Activated CD4-positive, alpha-beta T cell treated with anti-CD3 and anti-CD28 coated beads for 48 hours (primary cell): ENCODE data around the gene CCL18.
"Not testable (repeated sequence)": the region's sequence is repeated elsewhere in the genome, so short reads cannot be mapped to it uniquely, and the experiment has no call there.

Experiments
- DNase-seq: peaks from one replicate; pipeline ENCODE4 v3.0.0-alpha.2; 2020

The CCL18 gene

DNA sequence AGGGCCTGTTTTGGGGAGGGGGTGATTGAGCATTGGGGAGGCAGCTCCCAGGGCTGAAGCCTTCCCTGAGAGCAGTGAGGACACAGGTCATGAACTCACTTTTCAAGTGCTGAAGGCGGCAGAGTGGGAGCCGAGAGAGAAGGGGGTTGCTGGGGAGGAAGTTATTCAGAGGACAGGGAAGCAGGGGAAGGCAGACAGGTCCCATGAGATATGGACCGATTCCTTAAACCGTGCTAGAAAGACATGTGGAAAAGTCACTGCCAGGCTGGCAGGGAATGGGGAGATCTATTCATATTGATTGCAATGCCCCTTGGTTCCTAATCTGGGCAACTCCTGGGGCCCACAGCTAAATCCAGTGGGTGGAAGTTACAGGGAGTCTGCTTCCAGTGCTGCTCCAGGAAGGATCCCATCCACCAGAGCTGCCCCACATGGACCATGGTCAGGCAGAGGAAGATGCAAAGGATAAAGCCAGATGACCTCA, 40.7 kb downstream of the CCL18 start:
- DNase-seq = no peak

DNA sequence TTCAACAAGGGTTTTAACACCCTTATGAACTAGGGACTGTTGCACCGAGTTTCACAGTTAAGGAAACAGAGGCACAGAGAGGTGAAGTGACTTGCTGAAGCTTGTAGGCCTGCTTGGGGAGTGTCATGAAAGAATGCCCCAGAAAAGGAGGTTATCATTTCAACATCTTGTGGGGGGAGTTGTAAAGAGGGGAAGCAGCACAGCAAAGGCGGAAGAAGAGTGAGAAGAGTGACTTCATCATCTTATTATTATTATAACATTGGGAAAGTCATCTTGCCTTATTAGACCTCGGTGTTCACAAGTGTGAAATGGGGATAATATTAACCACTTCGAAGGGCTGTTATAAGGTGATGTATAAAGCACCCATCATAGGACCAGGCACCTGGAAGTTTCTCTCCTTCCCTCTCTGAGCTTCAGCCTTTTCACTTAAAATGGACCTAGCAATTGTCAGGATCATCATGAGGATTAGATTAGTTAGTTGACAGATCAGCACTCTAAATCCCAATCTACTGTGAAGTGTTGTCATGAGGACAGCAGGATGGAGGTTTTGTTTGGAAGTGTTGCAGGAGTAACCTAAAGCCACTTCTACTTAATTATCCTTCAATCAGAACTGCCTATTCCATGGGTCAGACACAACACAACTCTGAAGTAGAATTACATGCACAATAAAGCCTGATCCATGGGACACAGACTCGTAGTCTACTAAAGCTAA, 41.9 kb downstream of the CCL18 start:
- no peak for DNase-seq

DNA sequence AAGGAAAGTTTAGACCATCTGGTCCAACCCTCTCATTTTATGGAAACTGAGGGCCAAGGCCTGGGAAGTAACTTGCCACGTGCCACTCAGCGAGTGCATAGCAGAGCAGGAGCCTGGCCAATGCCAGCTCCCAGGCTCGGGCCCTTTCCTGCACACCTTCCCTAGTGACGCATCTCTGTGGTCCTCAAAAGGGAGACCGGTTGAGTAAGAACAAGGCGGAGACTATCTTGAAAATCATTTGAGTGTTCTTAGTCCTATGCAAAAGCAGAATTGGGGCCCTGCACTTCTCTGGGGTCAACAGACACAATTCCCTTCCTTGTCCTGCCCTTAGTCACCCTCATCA, 42.4 kb downstream of the CCL18 start:
- no peak for DNase-seq

DNA sequence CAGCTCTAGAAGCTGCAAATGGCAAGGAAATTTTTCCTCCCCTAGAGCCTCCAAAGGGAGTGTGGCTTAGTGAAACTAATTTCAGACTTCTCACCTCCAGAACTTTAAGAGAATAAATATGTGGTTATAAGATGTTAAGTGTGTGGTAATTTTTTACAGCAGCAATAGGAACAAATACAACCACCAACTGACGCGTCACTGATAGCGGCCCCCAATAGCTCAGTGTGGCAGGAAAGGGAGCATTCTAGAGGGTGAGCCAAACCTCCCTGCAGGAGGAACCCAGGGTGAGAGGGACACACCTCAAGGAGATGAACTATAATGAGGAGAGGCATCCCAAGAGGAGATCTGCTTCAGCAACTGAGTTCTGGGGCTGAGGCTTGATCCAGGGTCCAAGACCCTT, 43.6 kb downstream of the CCL18 start:
- DNase-seq = no peak

DNA sequence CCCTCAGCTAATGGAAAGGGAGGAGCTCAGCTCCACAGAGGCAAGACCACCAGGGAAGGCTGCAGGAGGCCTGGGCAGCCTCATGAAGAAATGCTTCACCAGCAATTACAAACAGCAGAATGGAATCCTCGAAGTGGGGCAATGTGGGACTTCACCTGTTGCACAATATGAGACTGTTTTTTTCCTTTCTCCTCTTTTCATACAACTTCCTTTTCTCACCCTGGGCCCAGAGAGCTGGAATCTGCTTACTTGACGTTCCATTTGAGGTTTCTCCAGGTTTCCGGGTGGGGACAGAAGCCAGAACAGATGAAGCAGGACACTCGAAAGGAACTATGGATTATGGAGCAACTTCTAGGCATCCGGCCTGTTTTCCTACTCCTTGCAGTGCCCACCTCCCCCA, 44.2 kb downstream of the CCL18 start:
- DNase-seq = not testable (repeated sequence)

DNA sequence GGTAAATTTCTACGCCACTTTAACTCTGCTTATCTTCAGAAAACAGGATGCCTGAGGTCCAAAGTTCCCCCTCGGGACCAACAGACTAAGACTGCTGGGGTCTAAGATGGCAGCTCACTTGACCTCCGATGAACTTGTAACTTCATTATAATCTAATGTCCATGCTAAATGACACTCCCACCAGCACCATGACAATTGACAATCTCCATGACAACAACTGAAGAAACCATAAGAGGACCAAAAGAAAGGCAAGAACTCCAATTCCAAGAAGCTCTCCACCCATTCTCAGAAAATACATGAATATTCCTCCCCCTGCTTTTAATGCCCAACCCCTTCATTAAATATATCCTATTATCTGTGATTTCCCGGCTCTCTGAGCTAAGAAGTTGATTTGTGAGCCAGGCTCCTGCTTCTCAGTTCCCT, 47.0 kb downstream of the CCL18 start:
- DNase-seq = no peak

DNA sequence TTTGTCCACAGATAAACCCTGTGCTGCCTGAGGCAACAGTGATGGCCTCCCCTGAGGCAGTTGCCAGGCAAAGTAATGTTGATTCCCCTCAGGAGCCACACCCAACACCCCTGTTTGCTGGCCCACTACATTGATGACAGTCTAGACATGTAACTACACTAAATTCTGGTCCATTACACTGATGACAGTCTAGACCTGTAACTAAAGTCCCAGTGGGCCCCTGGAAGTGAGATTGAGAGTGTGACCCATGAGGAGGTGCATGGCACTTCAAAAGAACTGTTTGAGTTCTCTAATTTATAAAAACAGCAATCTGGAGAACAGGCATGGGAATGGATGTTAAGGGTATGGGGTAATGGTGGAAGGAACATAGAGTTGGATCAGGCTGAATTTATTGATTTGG, 48.5 kb downstream of the CCL18 start:
- DNase-seq = no peak

DNA sequence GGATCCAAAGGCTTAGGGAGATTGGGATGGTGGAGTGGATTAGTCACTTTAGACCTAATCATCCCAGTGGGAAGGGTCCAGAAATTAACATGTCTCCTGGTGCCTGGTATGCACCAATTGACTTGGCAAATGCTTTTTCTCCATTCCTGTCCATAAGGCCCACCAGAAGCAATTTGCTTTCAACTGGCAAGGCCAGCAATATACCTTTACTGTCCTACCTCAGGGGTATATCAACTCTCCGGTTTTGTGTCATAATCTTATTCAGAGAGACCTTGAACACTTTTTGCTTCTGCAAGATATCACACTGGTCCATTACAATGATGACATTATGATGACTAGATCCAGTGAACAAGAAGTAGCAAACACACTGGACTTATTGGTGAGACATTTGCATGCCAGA, 49.1 kb downstream of the CCL18 start:
- DNase-seq = not testable (repeated sequence)

DNA sequence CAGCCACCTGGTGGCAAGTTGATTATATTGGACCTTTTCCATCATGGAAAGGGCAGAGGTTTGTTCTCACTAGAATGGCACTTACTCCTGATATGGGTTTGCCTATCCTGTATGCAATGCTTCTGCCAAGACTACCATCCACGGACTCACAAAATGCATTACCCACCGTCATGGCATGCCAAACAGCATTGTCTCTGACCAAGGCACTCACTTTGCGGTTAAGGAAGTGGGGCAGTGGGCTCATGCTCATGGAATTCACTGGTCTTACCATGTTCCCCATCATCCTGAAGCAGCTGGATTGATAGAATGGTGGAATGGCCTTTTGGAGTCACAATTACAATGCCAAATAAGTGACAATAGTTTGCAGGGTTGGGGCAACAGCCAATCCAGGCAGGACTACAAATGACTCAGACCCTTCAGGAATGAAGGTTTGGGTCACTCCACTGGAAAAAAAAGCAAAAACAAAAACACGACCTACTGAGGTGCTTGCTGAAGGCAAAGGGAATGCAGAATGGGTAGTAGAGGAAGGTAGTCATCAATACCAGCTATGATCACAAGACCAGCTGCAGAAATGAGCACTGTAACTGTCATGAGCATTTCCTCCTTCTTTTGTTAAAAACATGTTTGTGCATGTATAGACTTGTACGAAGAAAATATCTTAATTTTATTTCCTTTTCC, 51.0 kb downstream of the CCL18 start:
- not testable (repeated sequence) for DNase-seq

DNA sequence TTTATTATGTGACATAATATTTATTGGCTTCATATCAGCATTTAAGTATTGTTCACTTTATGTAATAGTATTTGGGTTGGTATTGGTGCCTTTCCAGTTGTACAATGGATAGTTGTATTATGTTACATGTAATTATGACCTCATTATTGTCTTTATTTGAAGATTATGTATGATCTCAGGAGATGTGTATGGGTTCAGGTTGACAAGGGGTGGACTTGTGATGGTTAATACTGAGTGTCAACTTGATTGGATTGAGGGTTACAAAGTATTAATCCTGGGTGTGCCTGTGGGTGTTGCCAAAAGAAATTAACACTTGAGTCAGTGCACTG, 51.5 kb downstream of the CCL18 start:
- not testable (repeated sequence) for DNase-seq

DNA sequence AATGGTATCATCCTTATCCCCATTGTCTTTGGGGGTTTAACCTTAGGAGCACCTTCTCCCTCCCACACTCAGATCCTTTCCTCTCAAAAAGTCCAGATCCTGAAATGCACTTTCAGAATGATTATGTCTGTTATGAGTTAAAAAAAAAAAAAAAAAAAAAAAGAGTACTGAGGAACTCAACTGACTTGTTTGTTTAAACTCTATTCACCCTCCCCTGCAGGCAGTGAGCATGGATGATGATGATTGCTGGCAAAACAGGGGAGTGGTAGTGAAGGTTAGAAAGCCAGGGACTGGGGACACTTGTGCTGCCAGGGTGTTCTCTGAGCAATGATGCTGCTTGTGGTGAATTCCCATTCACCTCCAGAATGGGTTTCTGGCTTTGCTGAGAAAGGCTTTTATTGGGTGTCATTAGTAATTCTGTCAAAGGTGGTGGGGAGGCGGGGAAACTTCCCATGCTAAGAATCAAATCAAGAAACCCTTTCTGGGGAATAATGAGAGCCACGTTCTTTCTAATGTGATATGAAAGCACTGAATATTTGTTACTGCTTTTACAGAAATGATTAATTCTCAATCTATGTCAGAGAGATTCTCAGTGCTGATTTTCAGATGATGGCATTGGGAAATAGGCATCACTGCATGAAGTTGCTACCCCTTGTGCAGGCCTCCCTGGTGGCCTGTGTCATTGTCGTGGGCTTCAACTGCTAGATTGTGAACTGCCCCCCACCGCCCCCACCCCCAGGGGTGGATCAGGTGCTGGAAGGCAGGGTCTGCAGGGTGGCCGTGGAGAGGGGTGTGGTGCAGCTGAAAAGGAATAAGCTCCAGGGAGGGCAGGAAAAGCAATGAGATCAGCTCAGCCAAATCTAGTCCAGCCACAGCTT, 53.7 kb downstream of the CCL18 start:
- DNase-seq = peak; percentile 58

DNA sequence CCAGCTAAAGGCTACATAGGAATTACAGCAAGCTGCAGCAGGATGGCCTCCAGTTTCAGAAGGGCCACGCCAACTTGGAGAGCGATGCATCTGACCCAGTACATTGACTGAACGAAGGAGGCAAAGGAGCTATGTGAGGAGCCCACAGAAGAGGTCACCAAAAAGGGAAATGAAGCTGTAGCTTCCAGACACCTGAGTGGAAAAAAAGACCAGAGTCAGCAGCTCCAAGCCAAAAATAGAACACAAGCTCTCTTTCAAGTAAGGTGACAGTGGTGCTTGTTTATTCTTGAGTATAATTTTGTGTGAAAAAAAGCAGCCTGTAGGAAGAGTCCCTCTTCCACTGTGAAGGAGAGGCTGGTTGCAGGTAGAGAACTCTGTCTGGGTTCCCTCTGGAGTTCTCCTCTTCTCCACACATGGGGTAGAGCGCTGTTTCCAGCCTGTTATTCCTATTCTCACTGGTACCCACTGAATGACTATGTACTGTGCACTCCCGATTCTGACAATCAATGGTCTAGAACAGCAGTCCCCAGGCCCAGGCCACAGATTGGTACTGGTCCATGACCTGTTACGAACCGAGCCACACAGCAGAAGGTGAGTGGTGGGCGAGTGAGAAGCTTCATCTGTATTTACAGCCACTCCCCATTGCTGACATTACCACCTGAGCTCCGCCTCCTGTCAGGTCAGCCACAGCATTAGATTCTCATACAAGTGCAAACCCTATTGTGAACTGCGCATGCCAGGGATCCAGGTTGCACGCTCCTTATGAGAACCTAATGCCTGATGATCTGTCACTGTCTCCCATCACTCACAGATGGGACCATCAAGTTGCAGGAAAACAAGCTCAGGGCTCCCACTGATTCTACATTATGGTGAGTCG, 54.6 kb downstream of the CCL18 start:
- DNase-seq = no peak

DNA sequence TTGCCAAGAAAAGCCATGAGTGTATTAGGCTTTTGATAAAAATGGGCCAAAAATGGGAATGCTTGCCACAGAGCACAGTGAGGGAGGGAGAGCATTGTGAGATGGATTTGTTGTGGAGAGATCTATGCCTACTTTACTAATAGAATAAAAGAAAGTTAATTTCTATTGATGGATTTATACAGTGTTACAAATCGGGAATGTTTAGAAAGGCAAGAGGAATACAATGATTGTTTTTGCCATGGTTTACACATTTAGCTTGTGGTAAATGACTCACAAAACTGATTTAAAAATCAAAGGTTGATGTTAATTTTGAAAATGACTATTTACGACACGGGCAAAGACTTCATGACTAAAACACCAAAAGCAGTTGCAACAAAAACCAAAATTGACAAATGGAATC, 56.1 kb downstream of the CCL18 start:
- DNase-seq = no peak

DNA sequence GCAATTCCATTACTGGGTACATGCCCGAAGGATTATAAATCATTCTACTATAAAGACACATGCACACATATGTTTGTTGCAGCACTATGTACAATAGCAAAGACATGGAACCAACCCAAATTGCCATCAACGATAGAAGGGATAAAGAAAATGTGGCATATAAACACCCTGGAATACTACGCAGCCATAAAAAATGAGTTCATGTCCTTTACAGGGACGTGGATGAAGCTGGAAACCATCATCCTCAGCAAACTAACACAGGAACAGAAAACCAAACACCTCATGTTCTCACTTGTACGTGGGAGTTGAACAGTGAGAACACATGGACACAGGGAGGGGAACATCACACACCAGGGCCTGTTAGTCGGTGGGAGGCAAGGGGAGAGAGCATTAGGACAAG, 57.0 kb downstream of the CCL18 start:
- not testable (repeated sequence) for DNase-seq
